Caco-2 (cell line): ENCODE measurements around the gene ZDHHC14. TPM values are rescaled to one million over a fixed set of nuclear protein-coding genes. Genes with fewer than 3 reads are reported as not detected.

Experiments used
- BruUV-seq: library from RNA; stranded (reverse); fragments of 400-500 nt; replicated peaks from 2 replicates; lab custom pipeline; 2021; lab: Mats Ljungman, UMichigan
- CTCF ChIA-PET: fragments of 300-600 bp; sonication (Branson Sonifier 250); formaldehyde crosslinking; loops from one replicate; lab custom pipeline; 2022; ENCODE audit warnings: antibody characterized with exemption; lab: Charles Lee
- POLR2A ChIA-PET: fragments of 300-600 bp; sonication (Branson Sonifier 250); formaldehyde crosslinking; loops from one replicate; lab custom pipeline; 2022; ENCODE audit warnings: antibody characterized with exemption; lab: Charles Lee
- DNase-seq, 2 experiments: peaks; one replicate each; pipeline versions ENCODE4 v3.0.0 to v3.0.0-alpha.2; 2020 to 2022
- H3K27me3 ChIP-seq: replicated peaks from 2 replicates; pipeline ENCODE4 v1.6.0; 2011; ENCODE audit warnings: low read length; ENCODE audit not compliant: control insufficient read depth, insufficient read depth
- H3K36me3 ChIP-seq: 2 replicates; pipeline ENCODE4 v1.5.1; 2011; ENCODE audit warnings: low read length; ENCODE audit not compliant: control insufficient read depth, insufficient read depth
- H3K4me1 ChIP-seq: fragments of 250-450 bp; sonication (Bioruptor Pico); 2 replicates; pipeline ENCODE4 v1.5.1; 2020; ENCODE audit warnings: mild to moderate bottlenecking
- H3K4me3 ChIP-seq: 2 replicates; pipeline ENCODE4 v1.5.1; 2011; ENCODE audit warnings: low read depth, mild to moderate bottlenecking, control low read depth, low read length
- H3K9me3 ChIP-seq: fragments of 250-450 bp; sonication (Bioruptor Pico); 2 replicates; pipeline ENCODE4 v1.5.1; 2020; ENCODE audit warnings: mild to moderate bottlenecking, moderate library complexity
- H3K27ac Mint-ChIP-seq: one replicate; pipeline ENCODE4 v1.8.0; 2022; ENCODE audit warnings: mixed read lengths; ENCODE audit not compliant: unreplicated experiment
- H3K27me3 Mint-ChIP-seq: one replicate; pipeline ENCODE4 v1.8.0; 2022; ENCODE audit warnings: mixed read lengths; ENCODE audit not compliant: insufficient read depth, unreplicated experiment
- H3K36me3 Mint-ChIP-seq: one replicate; pipeline ENCODE4 v1.8.0; 2022; ENCODE audit warnings: mild to moderate bottlenecking, mixed read lengths; ENCODE audit not compliant: insufficient read depth, unreplicated experiment
- H3K4me1 Mint-ChIP-seq: one replicate; pipeline ENCODE4 v1.8.0; 2022; ENCODE audit warnings: low read depth, mixed read lengths; ENCODE audit not compliant: unreplicated experiment
- H3K4me3 Mint-ChIP-seq: one replicate; pipeline ENCODE4 v1.8.0; 2022; ENCODE audit warnings: mild to moderate bottlenecking, moderate library complexity, mixed read lengths; ENCODE audit not compliant: unreplicated experiment
- H3K9me3 Mint-ChIP-seq: one replicate; pipeline ENCODE4 v1.8.0; 2022; ENCODE audit warnings: mixed read lengths; ENCODE audit not compliant: unreplicated experiment
- intact Hi-C: fragments of 100-400 bp; cut with micrococcal nuclease; formaldehyde crosslinking; loops from one replicate; pipeline ENCODE4 v1.10.0; 2022; ENCODE audit not compliant: unreplicated experiment
- total RNA-seq: library from RNA; stranded (reverse); gene quantifications from 2 replicates; pipeline ENCODE4 v1.2.3, GENCODE V29; 2022
- TF ChIP-seq, protein P1 (sequence below), 2 experiments: fragments of 200-600 bp in 1 of 2; IDR thresholded peaks; 1 replicate in 1 of 2; 2 replicates in 1 of 2; pipeline versions ENCODE4 v1.5.1 to v1.8.0; 2011 to 2022; ENCODE audit warnings: antibody characterized with exemption in 1 of 2, control low read depth in 1 of 2, inconsistent platforms in 1 of 2, low read depth in 1 of 2, low read length in 1 of 2, mild to moderate bottlenecking in 1 of 2, moderate library complexity in 1 of 2; ENCODE audit not compliant: insufficient read depth in 1 of 2, severe bottlenecking in 1 of 2, unreplicated experiment in 1 of 2

Gene ZDHHC14
- total RNA-seq, 1 experiment from 2014 or later, result 22.1 TPM

DNA sequence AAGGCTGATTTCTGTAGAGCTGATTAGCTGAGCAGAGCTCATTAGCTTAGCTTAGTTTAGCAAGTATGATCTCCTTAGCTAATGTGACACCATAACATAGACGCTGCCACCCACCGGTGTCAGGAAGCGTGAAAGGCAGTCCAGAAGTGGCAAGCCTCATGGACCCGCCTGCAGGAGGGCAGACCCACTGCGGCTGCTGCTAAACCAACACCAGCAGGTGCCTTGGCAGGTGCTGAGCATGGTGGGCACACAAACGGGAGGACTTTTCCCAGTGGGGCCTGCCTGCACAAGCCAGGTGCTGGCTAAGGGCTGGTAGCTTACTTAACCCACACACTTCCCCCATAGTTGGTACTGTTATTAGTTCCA, 22.7 kb downstream of the ZDHHC14 start:
- H3K4me1 Mint-ChIP-seq, result no peaks in the 10 kb centered on the region
- no peak overlapping the region for H3K27ac Mint-ChIP-seq
- CTCF ChIA-PET, result interaction anchor here (0.6 kb wide), 1 partner anchor 21 kb away, joined by 3 read pairs; no protein-coding TSS in a partner anchor

DNA sequence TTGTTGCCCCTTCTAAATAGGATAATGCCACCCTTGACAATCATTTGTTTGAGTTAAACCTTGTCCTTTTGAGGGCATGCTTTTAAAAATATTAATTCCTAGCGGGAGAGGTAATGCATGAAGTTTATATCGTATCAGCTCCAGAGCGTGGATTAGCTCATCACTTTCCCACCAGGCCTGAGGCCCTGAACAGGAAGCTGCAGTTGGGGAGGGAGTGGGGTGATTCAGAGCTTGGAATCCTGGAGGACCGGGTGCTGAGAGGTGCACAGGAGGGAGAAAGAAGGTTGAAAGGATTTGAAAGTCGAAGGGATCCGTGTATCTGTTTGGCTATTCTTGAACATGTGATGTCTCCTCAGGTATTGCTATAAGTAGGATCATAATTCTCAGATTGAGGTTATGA, 25.0 kb downstream of the ZDHHC14 start:
- TF ChIP-seq, protein P1, sequence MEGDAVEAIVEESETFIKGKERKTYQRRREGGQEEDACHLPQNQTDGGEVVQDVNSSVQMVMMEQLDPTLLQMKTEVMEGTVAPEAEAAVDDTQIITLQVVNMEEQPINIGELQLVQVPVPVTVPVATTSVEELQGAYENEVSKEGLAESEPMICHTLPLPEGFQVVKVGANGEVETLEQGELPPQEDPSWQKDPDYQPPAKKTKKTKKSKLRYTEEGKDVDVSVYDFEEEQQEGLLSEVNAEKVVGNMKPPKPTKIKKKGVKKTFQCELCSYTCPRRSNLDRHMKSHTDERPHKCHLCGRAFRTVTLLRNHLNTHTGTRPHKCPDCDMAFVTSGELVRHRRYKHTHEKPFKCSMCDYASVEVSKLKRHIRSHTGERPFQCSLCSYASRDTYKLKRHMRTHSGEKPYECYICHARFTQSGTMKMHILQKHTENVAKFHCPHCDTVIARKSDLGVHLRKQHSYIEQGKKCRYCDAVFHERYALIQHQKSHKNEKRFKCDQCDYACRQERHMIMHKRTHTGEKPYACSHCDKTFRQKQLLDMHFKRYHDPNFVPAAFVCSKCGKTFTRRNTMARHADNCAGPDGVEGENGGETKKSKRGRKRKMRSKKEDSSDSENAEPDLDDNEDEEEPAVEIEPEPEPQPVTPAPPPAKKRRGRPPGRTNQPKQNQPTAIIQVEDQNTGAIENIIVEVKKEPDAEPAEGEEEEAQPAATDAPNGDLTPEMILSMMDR (IDR thresholded peaks at IDR 0.05; ENCODE audit: insufficient read depth in 1 of 2, low read depth in 1 of 2, low read length in 1 of 2, severe bottlenecking in 1 of 2, unreplicated experiment in 1 of 2), result no peak
- CTCF ChIA-PET, result interaction anchor here (0.5 kb wide), 1 partner anchor 39 kb away, joined by 3 read pairs; no protein-coding TSS in a partner anchor
- intact Hi-C loops, result no loop called here
- no peaks in the 10 kb centered on the region for H3K4me1 ChIP-seq
- no TSS peak for BruUV-seq
- no peak for DNase-seq
- no peak overlapping the region for H3K27ac Mint-ChIP-seq
- H3K4me3 Mint-ChIP-seq, result no peak overlapping the region
- H3K36me3 Mint-ChIP-seq, result peaks cover 16% of the 10 kb centered on the region
- H3K27me3 ChIP-seq, result no peaks in the 10 kb centered on the region
- H3K9me3 Mint-ChIP-seq, result no peaks in the 10 kb centered on the region
- H3K9me3 ChIP-seq, result no peaks in the 10 kb centered on the region
- POLR2A ChIA-PET, result interaction anchor here (1.0 kb wide), 1 partner anchor 26 kb away, joined by 3 read pairs; no protein-coding TSS in a partner anchor
- H3K27me3 Mint-ChIP-seq, result no peaks in the 10 kb centered on the region
- no peaks in the 10 kb centered on the region for H3K36me3 ChIP-seq
- H3K4me1 Mint-ChIP-seq, result no peaks in the 10 kb centered on the region
- H3K4me3 ChIP-seq, result no peak overlapping the region

More for the DNA sequence above, 22.7 kb downstream of the ZDHHC14 start:
- H3K4me1 ChIP-seq, result no peaks in the 10 kb centered on the region
- no TSS peak for BruUV-seq
- DNase-seq, result no peak
- no peaks in the 10 kb centered on the region for H3K9me3 ChIP-seq
- TF ChIP-seq, protein P1 (IDR thresholded peaks at IDR 0.05; ENCODE audit: insufficient read depth in 1 of 2, low read depth in 1 of 2, low read length in 1 of 2, severe bottlenecking in 1 of 2, unreplicated experiment in 1 of 2), result no peak
- H3K4me3 ChIP-seq, result no peak overlapping the region
- Mint-ChIP-seq H3K9me3 (no peaks in the 10 kb centered on the region), H3K36me3 (peaks cover 21% of the 10 kb centered on the region), H3K27me3 (no peaks in the 10 kb centered on the region), H3K4me3 (no peak overlapping the region)
- intact Hi-C loops, result no loop called here
- POLR2A ChIA-PET, result no interaction called here
- H3K27me3 ChIP-seq, result no peaks in the 10 kb centered on the region
- H3K36me3 ChIP-seq, result peaks cover 2% of the 10 kb centered on the region; the same call in 1 of the 2 replicates

DNA sequence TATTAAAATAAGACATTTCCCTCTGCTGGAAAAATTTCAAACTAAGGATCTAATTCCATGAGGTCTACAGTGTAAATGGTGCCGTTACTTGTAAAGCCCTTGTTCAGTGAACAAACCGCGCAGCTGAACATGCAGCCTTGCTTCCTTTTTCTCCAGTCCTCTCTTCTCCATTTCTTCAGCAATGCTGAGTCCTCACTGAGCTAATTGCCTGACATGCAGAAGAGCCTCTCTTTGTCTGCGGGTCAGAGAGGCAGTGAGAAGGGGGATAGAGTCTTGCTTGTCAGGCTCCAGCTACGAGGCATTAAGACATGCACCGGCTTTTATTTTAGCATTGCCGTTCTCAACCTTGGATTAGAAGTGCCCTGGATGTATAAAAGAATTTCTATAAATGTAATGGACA, 25.7 kb downstream of the ZDHHC14 start:
- H3K4me1 Mint-ChIP-seq, result no peaks in the 10 kb centered on the region
- H3K27me3 ChIP-seq, result no peaks in the 10 kb centered on the region
- no peaks in the 10 kb centered on the region for H3K27me3 Mint-ChIP-seq
- H3K4me1 ChIP-seq, result no peaks in the 10 kb centered on the region
- ChIA-PET CTCF (no interaction called here), POLR2A (interaction anchor here (1.0 kb wide), 1 partner anchor 27 kb away, joined by 3 read pairs; no protein-coding TSS in a partner anchor)
- no peak overlapping the region for H3K4me3 Mint-ChIP-seq
- TF ChIP-seq, protein P1 (IDR thresholded peaks at IDR 0.05; ENCODE audit: insufficient read depth in 1 of 2, low read depth in 1 of 2, low read length in 1 of 2, severe bottlenecking in 1 of 2, unreplicated experiment in 1 of 2), result no peak
- H3K36me3 ChIP-seq, result no peaks in the 10 kb centered on the region
- H3K36me3 Mint-ChIP-seq, result peaks cover 16% of the 10 kb centered on the region
- H3K9me3 Mint-ChIP-seq, result no peaks in the 10 kb centered on the region
- H3K27ac Mint-ChIP-seq, result no peak overlapping the region
- intact Hi-C loops, result no loop called here
- no peak overlapping the region for H3K4me3 ChIP-seq
- BruUV-seq, result no TSS peak
- no peaks in the 10 kb centered on the region for H3K9me3 ChIP-seq
- DNase-seq, result no peak
